HG03159 (cell line): ENCODE results near the gene IQSEC1.
A peak's percentile ranks its signal among the peaks of the same experiment; 100 is the strongest.

Source experiments
- ATAC-seq: cut with Tn5 transposase; IDR thresholded peaks from one replicate; pipeline ENCODE4 v1.9.1; 2021; ENCODE audit warnings: mild to moderate bottlenecking, moderate library complexity; ENCODE audit not compliant: unreplicated experiment

The IQSEC1 gene

GRCh38 chr3:13051581-13051980 is 21.6 kb downstream of the IQSEC1 start:
- no peak for ATAC-seq

GRCh38 chr3:13051066-13051465 is 22.2 kb downstream of the IQSEC1 start:
- no peak for ATAC-seq

- no peak for ATAC-seq
Observed at GRCh38 chr3:13050446-13050845, 22.8 kb downstream of the IQSEC1 start.

GRCh38 chr3:13049400-13049799 is 23.8 kb downstream of the IQSEC1 start:
- ATAC-seq = no peak

GRCh38 chr3:13047296-13048165 is 25.7 kb downstream of the IQSEC1 start:
- ATAC-seq = no peak

- ATAC-seq = peak; percentile 11
Observed at GRCh38 chr3:13046569-13047274, 26.5 kb downstream of the IQSEC1 start.

DNA sequence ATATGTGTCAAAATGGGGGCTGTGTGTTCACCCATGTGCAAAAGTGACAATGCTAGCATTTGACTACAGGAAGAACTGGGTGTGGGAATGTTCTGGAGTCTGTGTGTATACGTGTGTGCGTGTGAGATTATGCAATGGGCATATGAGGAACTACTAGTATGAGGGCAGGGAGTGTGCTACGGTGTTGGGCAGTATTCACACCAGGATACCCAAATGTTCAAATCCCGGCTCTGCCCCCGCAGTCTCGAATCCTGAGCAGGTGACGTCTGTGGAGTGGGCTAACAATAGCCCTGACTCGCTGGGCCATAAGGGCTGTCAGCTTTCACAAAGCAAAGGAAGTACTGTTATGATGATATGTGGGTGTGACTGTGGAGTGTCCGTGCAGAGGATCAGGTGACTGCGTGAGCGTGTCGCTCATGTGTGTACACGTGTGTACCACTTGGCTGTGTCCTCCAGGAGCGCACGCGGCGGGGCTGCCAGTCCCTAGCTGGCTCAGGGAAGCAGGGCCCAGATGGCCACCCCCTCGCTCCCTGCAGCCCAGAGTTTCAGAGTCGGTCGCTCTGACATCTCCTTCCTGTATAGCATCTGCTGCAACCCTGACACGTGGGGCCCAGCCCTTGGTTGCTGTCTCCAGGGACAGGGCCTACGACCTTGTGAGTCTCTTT is 27.2 kb downstream of the IQSEC1 start:
- ATAC-seq = peak; percentile 79

- peak; percentile 4 for ATAC-seq
Observed at GRCh38 chr3:13045241-13045903, 27.9 kb downstream of the IQSEC1 start.

GRCh38 chr3:13044496-13045240 is 28.6 kb downstream of the IQSEC1 start:
- ATAC-seq = no peak

GRCh38 chr3:13043656-13044055 is 29.6 kb downstream of the IQSEC1 start:
- ATAC-seq = no peak

- ATAC-seq = no peak
Observed at GRCh38 chr3:13042715-13043271, 30.4 kb downstream of the IQSEC1 start.

- no peak for ATAC-seq
Observed at GRCh38 chr3:13042127-13042701, 31.0 kb downstream of the IQSEC1 start.

DNA sequence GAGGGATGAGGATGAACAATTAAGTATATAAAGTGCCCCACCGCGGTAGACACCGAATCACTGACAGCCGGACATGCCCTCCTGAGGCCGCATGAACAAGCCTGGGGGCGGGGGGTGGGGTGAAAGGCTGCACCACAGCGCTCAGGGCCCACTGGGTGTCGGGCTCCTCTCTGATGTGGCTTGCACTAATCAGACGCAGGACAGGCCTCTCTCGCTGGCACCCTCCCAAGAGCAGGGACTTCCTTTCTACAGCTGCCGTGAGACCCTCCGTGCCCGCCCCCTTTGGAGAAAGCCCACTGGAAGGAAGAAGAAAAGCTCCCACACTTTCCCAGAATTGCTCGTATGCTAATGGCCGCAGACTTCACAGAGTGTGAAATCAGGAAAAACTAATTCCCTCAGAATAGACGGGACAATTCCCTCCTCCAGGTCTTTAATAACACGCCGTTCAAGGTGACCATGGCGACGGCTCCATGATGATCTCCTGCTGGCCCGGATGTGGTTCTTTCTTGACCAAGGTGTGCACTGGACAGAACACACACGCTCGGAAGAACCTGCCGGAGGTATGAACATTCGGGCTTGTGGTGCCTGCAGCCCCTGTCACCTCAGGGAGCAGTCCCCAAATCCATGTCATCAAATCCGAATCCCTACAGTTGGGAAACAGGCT is 32.0 kb downstream of the IQSEC1 start:
- no peak for ATAC-seq

DNA sequence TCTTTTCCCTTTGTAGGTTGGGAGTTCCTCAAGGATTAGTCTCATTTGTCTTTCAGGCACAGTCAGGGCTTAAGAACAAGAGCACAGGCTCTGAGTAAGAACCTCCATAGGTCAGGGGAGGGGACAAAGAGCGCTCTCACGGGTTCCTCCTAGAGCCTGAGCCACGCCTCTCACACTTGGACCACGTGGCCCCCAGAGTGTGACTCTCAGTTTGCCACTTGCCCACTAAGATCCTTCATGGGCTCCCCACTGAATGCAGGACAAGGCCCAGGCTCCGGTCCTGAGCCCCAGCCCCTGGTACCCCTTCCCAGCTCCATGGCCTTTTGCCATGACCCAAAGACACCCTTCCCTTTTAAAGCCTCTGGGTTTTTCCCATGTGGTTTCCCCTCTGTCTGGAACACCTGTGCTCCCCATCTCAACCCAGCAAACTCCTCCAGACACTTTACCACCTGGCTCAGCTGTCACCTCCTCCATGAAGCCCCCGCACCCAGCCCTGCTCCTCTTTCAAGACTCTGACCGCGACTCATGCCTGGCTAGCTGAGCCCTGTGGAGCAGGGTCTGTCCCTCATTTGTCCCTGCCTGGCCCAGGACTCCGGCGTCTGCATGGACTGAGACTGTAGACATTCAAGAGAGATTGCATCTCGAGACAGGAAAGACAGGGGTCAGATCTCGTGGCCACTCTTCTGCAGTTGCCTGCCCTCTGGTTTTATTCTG is 32.7 kb downstream of the IQSEC1 start:
- peak; percentile 94 for ATAC-seq

DNA sequence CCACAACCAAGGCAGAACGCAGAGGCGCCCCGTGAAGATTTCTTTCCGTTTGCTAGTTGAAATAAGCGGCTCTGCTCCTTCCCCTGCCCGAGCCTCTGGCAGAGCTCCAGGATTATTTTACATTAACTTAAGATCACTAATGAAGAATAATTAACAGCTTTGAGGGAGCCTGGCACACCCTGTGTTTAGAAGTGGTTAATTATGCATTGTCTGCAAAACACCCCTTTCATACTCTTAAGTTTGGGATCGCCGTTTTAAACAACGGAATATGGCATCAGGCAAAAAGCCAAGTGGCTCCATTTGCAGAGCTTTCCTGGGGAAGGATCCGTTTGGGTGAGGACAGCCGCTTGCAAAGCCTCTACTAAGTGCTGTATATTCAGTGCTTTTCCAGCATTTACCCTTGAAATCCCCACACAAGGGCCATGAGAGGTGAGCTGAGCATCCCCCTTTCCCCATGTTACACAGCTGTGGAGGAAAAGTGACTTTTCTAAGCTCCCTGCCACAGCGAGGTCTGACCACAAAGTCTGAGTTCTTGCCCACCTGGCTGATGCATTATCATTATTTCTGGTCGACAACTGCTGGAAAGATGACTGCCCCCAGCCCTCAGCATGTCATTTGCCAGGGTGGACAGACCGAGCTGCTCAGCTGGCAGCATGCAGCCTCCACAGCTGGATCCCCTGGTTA is 33.9 kb downstream of the IQSEC1 start:
- ATAC-seq = no peak

DNA sequence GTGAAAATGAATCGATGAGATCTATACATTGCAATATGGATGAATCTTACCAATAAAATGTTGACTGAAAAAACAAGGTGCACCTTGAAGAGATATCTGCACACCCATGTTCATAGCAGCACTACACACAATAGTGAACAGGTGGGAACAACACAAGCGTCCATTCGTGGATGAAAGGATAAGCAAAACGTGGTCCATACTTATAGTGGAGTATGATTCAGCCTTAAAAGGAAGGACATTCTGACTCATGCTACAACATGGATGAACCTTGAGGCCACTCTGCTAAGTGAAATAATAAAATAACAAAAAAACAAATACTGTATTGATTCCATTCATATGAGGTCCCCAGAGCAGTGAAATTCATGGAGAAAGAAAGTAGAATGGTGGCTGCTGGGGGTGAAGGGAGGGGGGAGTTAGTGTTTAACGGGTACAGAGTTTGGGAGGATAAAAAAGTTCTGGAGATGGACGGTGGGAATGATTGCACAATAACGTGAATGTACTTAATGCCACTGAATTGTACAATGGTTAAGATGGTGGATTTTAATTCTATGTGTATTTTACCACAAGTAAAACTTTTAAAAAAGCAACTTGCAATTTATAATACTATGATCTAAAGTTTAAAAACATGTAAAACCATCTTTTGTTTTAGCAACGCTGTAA is 35.6 kb downstream of the IQSEC1 start:
- no peak for ATAC-seq

DNA sequence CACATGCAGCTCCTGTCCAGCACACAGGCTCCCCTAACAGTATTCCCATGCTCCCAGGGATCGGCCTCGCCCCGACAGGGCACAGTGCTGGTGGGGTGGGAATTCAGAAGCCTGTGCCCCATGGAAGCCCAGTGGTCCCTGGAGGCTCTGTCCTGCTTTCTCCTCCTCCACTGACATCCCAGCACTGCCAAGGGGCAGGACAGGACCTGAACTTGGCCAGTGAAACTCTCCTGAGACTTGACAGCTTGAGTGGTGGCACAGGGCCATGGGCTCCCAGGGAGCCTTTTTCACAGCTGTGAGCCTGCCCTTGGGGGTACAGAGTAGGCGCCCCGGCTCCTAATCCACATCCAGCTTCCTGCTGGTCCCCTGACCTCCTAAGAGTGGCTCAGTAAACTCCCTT is 38.4 kb downstream of the IQSEC1 start:
- no peak for ATAC-seq
